ENCODE measurements around the gene ALDH1L1. TPM values are rescaled to one million over a fixed set of nuclear protein-coding genes. Genes with fewer than 3 reads are reported as not detected.

Gene ALDH1L1
- total RNA-seq, 1 donor from 2014 or later: 11.1 TPM

- no peak for DNase-seq (ENCODE audit: low read depth)
- Histone ChIP-seq H3K4me3 (ENCODE audit: low read depth, low read length) (no peak overlapping the region), H3K27me3 (ENCODE audit: control insufficient read depth, insufficient read depth, low read length) (no peaks in the 10 kb centered on the region), H3K36me3 (ENCODE audit: control insufficient read depth, insufficient read depth, low read length) (no peaks in the 10 kb centered on the region)
- TF ChIP-seq CTCF (IDR thresholded peaks at IDR 0.05; ENCODE audit: insufficient read depth, low read length, severe bottlenecking): no peak
- FAIRE-seq: no peak
Observed at GRCh38 chr3:126121074-126121473, 59.3 kb downstream of the ALDH1L1 start.

- no peak overlapping the region for H3K4me3 ChIP-seq (ENCODE audit: low read depth, low read length)
- no peaks in the 10 kb centered on the region for H3K27me3 ChIP-seq (ENCODE audit: control insufficient read depth, insufficient read depth, low read length)
- no peaks in the 10 kb centered on the region for H3K36me3 ChIP-seq (ENCODE audit: control insufficient read depth, insufficient read depth, low read length)
- TF ChIP-seq CTCF (IDR thresholded peaks at IDR 0.05; ENCODE audit: insufficient read depth, low read length, severe bottlenecking): no peak
- DNase-seq (ENCODE audit: low read depth): no peak
- FAIRE-seq: no peak
Observed at GRCh38 chr3:126119976-126120375, 60.4 kb downstream of the ALDH1L1 start.

- H3K4me3 ChIP-seq (ENCODE audit: low read depth, low read length): no peak overlapping the region
- FAIRE-seq (no peak), DNase-seq (ENCODE audit: low read depth) (peak; percentile 72)
- H3K27me3 ChIP-seq (ENCODE audit: control insufficient read depth, insufficient read depth, low read length): no peaks in the 10 kb centered on the region
- H3K36me3 ChIP-seq (ENCODE audit: control insufficient read depth, insufficient read depth, low read length): no peaks in the 10 kb centered on the region
- no peak for TF ChIP-seq CTCF (IDR thresholded peaks at IDR 0.05; ENCODE audit: insufficient read depth, low read length, severe bottlenecking)
Observed at GRCh38 chr3:126119008-126119675, 61.2 kb downstream of the ALDH1L1 start.

GRCh38 chr3:126118591-126118990 lies 61.8 kb downstream of the ALDH1L1 start:
- DNase-seq (ENCODE audit: low read depth) (no peak), FAIRE-seq (no peak)
- Histone ChIP-seq H3K36me3 (ENCODE audit: control insufficient read depth, insufficient read depth, low read length) (no peaks in the 10 kb centered on the region), H3K27me3 (ENCODE audit: control insufficient read depth, insufficient read depth, low read length) (no peaks in the 10 kb centered on the region), H3K4me3 (ENCODE audit: low read depth, low read length) (no peak overlapping the region)
- no peak for TF ChIP-seq CTCF (IDR thresholded peaks at IDR 0.05; ENCODE audit: insufficient read depth, low read length, severe bottlenecking)

- FAIRE-seq (no peak), DNase-seq (ENCODE audit: low read depth) (no peak)
- Histone ChIP-seq H3K4me3 (ENCODE audit: low read depth, low read length) (no peak overlapping the region), H3K36me3 (ENCODE audit: control insufficient read depth, insufficient read depth, low read length) (no peaks in the 10 kb centered on the region), H3K27me3 (ENCODE audit: control insufficient read depth, insufficient read depth, low read length) (no peaks in the 10 kb centered on the region)
- no peak for TF ChIP-seq CTCF (IDR thresholded peaks at IDR 0.05; ENCODE audit: insufficient read depth, low read length, severe bottlenecking)
Observed at GRCh38 chr3:126117786-126118185, 62.6 kb downstream of the ALDH1L1 start.

GRCh38 chr3:126117212-126117611 lies 63.2 kb downstream of the ALDH1L1 start:
- DNase-seq (ENCODE audit: low read depth) (no peak), FAIRE-seq (no peak)
- TF ChIP-seq CTCF (IDR thresholded peaks at IDR 0.05; ENCODE audit: insufficient read depth, low read length, severe bottlenecking): no peak
- Histone ChIP-seq H3K36me3 (ENCODE audit: control insufficient read depth, insufficient read depth, low read length) (no peaks in the 10 kb centered on the region), H3K27me3 (ENCODE audit: control insufficient read depth, insufficient read depth, low read length) (no peaks in the 10 kb centered on the region), H3K4me3 (ENCODE audit: low read depth, low read length) (no peak overlapping the region)
